ENCODE measurements around the gene RIMKLA. TPM values are rescaled to one million over a fixed set of nuclear protein-coding genes. Genes with fewer than 3 reads are reported as not detected.

The RIMKLA gene
- total and polyA plus RNA-seq, 10 of the 15 experiments (the other 5 are each of a cell fraction or from before 2014, with no cell fraction given), result 0.01 to 0.52 (median 0.08) TPM

DNA sequence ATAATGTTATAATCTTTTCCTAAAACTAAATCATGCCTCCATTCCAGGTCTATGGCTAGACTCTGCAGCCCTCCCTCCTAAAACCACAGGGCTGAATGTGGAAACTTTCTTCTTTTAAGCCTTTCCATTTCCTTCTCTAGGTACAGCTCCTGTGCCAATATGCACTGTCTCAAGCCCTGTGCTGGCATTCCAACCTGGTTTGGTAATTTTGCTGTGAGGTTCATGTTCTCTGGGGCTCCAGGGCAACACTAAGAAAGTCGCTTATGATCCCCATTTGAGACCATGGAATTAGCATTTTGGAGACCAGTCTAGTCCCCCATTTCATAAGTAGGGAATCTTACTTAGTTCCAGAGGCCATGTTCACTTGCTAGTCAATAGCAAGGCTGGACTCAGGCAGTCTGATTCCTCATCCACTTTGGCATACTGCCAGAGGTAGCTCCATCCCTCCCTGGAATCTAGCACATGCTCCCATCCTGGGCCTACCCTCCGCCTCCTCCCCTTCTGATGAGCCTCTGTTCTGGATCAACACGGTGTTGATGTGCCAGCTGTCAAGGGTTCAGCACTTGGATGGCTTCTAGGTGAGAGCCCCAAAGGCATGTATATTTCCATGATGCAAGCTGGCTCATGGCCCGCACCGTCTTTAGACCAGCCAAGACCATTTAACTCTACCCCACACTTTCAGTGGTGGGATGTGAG is 38.7 kb downstream of the RIMKLA start (continued):
- TF ChIP-seq RAD21 (IDR thresholded peaks at IDR 0.05; ENCODE audit: insufficient read depth, low read depth, low read length) (no peak), BCL11A (IDR thresholded peaks at IDR 0.05; ENCODE audit: low read depth, low read length) (no peak), JUNB (IDR thresholded peaks at IDR 0.05) (no peak), CEBPB (IDR thresholded peaks at IDR 0.05; ENCODE audit: borderline replicate concordance in 1 of 2, low read depth in 2 of 2, low read length in 2 of 2) (no peak), NR2C2 (IDR thresholded peaks at IDR 0.05; ENCODE audit: borderline replicate concordance, control insufficient read depth, insufficient read length, low read depth) (no peak)
- TF ChIP-seq, protein P1, sequence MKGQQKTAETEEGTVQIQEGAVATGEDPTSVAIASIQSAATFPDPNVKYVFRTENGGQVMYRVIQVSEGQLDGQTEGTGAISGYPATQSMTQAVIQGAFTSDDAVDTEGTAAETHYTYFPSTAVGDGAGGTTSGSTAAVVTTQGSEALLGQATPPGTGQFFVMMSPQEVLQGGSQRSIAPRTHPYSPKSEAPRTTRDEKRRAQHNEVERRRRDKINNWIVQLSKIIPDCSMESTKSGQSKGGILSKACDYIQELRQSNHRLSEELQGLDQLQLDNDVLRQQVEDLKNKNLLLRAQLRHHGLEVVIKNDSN (IDR thresholded peaks at IDR 0.05; ENCODE audit: borderline replicate concordance, extremely low read length, insufficient read depth, low read depth, low read length), result no peak
- TF ChIP-seq, protein P2, sequence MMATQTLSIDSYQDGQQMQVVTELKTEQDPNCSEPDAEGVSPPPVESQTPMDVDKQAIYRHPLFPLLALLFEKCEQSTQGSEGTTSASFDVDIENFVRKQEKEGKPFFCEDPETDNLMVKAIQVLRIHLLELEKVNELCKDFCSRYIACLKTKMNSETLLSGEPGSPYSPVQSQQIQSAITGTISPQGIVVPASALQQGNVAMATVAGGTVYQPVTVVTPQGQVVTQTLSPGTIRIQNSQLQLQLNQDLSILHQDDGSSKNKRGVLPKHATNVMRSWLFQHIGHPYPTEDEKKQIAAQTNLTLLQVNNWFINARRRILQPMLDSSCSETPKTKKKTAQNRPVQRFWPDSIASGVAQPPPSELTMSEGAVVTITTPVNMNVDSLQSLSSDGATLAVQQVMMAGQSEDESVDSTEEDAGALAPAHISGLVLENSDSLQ (IDR thresholded peaks at IDR 0.05), result no peak

DNA sequence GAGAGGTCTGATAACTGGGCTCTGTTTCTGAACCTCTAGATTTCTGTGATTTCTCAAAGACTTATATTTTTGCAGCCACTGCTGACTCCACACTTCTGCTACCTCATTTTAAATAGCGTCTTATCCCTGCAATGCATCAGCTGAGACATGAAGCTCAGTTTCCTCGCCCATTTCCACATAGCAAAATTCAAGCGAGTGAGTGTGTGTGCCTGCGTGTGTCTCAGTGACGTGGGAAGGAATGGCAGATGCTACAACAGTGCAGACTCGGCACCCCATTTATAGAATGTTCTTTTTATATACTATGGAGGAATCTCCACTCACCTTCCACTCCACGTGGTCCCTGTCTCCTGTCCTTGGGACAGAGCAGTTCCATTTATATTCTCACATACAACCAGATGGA is 39.5 kb downstream of the RIMKLA start:
- Histone ChIP-seq H3K4me2 (ENCODE audit: control insufficient read depth, insufficient read depth) (no peak overlapping the region), H3K27ac (ENCODE audit: control insufficient read depth, insufficient read depth) (no peak overlapping the region), H3K36me3 (ENCODE audit: control insufficient read depth in 2 of 2, insufficient read depth in 2 of 2, low read length in 1 of 2) (no peaks in the 10 kb centered on the region), H3K4me3 (no peak overlapping the region), H2AFZ (ENCODE audit: control insufficient read depth, low read depth, low read length) (no peak overlapping the region), H3K9ac (ENCODE audit: control insufficient read depth, insufficient read depth, low read length) (no peak overlapping the region), H4K20me1 (ENCODE audit: control insufficient read depth, insufficient read depth) (no peaks in the 10 kb centered on the region), H3K4me1 (ENCODE audit: control insufficient read depth, insufficient read depth, low read length) (no peaks in the 10 kb centered on the region), H3K27me3 (replicated peaks in 1 of 2; ENCODE audit: control insufficient read depth in 2 of 2, insufficient read depth in 2 of 2, low read length in 1 of 2) (no peaks in the 10 kb centered on the region; a peak in 1 of 4 replicates), H3K79me2 (ENCODE audit: control insufficient read depth, insufficient read depth, low read length) (no peaks in the 10 kb centered on the region), H3K9me3 (replicated peaks; ENCODE audit: control insufficient read depth, insufficient read depth, low read length) (no peaks in the 10 kb centered on the region)
- no peak for DNase-seq (ENCODE audit: low read depth, low spot score)
- no peak for ATAC-seq
- CTCF ChIA-PET, result no interaction called here
- POLR2A ChIA-PET, result no interaction called here
- intact Hi-C loops (cut with micrococcal nuclease; ENCODE audit: unreplicated experiment), result no loop called here
- TF ChIP-seq, protein P3, sequence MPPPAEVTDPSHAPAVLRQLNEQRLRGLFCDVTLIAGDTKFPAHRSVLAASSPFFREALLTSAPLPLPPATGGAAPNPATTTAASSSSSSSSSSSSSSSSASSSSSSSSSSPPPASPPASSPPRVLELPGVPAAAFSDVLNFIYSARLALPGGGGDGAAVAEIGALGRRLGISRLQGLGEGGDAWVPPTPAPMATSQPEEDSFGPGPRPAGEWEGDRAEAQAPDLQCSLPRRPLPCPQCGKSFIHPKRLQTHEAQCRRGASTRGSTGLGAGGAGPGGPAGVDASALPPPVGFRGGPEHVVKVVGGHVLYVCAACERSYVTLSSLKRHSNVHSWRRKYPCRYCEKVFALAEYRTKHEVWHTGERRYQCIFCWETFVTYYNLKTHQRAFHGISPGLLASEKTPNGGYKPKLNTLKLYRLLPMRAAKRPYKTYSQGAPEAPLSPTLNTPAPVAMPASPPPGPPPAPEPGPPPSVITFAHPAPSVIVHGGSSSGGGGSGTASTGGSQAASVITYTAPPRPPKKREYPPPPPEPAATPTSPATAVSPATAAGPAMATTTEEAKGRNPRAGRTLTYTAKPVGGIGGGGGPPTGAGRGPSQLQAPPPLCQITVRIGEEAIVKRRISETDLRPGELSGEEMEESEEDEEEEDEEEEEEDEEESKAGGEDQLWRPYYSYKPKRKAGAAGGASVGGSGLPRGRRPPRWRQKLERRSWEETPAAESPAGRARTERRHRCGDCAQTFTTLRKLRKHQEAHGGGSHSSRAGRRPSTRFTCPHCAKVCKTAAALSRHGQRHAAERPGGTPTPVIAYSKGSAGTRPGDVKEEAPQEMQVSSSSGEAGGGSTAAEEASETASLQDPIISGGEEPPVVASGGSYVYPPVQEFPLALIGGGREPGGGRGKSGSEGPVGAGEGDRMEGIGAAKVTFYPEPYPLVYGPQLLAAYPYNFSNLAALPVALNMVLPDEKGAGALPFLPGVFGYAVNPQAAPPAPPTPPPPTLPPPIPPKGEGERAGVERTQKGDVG (CRISPR knock-in tag; IDR thresholded peaks at IDR 0.05), result no peak
- TF ChIP-seq, protein P4, sequence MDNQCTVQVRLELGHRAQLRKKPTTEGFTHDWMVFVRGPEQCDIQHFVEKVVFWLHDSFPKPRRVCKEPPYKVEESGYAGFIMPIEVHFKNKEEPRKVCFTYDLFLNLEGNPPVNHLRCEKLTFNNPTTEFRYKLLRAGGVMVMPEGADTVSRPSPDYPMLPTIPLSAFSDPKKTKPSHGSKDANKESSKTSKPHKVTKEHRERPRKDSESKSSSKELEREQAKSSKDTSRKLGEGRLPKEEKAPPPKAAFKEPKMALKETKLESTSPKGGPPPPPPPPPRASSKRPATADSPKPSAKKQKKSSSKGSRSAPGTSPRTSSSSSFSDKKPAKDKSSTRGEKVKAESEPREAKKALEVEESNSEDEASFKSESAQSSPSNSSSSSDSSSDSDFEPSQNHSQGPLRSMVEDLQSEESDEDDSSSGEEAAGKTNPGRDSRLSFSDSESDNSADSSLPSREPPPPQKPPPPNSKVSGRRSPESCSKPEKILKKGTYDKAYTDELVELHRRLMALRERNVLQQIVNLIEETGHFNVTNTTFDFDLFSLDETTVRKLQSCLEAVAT (IDR thresholded peaks at IDR 0.05), result no peak
- TF ChIP-seq SP1 (IDR thresholded peaks at IDR 0.05; ENCODE audit: low read depth, low read length), result no peak
- TF ChIP-seq CBX3 (IDR thresholded peaks at IDR 0.05; ENCODE audit: borderline replicate concordance, low read depth), result no peak
- no peak for TF ChIP-seq JUNB (IDR thresholded peaks at IDR 0.05)
- TF ChIP-seq CHD1 (IDR thresholded peaks at IDR 0.05; ENCODE audit: low read depth, low read length), result no peak
- TF ChIP-seq POLR2AphosphoS5 (IDR thresholded peaks at IDR 0.05; ENCODE audit: low read length), result no peak
- no peak for TF ChIP-seq ATF7 (IDR thresholded peaks at IDR 0.05; ENCODE audit: low read depth)
- no peak for FAIRE-seq
- SMC1A ChIA-PET (ENCODE audit: uncharacterized antibody, unreplicated experiment), result no interaction called here
- in situ Hi-C loops (cut with MboI), result no loop called here
- WGBS (ENCODE audit: insufficient coverage, insufficient replicate concordance, low lambda C conversion rate, missing lambda C conversion rate), result 35% methylated on average over 7 of the region's 7 CpGs
- BruUV-seq (replicated peaks), result no TSS peak
- RAD21 ChIA-PET (ENCODE audit: unreplicated experiment), result no interaction called here

Measured in GM12878 (cell line).